GM21447 (cell line): ENCODE data around the gene SNCAIP.
"Not testable (repeated sequence)": the region's sequence is repeated elsewhere in the genome, so short reads cannot be mapped to it uniquely, and the experiment has no call there.

Experiments
- ATAC-seq: cut with Tn5 transposase; IDR thresholded peaks from one replicate; pipeline ENCODE4 v1.9.1; 2021; ENCODE audit not compliant: unreplicated experiment

SNCAIP gene

DNA sequence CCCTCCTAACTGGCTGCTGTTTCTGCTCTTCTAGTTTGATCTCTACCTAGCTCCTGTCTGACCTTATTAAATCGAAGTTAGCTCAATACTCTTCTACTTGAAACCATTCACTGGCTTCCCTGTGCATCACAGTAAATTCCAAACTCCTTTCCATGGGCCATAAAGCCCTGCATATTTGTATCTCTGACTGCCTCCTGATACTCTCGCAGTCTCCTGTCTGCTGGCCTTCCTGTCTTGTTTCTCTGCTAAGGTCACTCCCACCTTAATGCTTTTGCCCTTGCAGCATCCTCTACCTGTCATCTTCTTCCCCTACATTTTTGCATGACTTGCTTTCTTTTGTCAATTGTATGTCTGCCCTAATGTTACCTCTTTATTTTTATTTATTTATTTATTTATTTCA lies 44.8 kb downstream of the SNCAIP start:
- no peak for ATAC-seq

DNA sequence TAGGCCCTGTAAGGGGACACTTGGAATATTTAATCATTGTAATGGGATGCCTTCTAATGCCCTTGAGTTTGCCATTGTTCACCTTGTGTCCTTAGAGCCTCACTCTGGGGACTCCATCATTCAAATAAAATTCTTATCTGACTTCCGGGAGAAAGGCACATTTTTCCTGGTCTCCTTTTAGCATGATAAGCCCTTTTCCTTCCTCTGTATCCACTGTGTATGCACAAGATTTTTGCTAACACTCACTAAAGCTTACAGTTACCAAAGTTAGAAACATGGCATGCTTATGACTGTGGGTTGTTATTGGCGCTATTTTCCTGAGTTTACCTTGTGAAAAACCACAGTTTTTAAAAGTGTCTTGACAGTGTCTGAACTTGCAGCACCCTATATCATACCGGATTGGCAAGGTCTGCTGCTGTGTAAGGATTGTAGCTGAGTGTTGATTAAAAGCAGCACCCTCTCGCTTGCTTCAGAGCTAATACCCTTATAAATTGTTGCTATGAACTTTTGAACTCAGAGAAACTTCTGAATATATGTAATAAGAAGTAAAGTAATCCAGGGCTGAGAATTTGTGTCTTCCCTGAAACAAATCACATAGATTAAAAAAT lies 46.4 kb downstream of the SNCAIP start:
- no peak for ATAC-seq

DNA sequence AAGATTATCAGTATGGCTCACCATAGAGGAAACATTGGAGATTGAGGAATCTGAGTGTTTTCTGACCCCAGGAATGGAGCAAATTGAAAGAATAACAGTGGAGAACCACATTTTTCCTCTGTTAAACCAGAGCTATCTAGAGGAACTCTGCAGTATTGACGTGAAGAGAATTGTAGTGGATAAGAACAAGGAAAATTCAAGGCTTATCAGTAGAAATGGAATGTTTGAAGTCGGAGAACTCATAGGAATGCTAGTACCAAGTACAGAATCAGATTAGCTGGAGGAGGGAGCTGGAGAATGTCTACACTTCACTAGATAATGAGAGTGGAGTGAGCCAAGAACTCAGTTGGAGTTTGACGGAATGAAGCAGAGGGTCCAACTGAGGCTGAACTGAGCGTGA lies 50.3 kb downstream of the SNCAIP start:
- ATAC-seq, result no peak

DNA sequence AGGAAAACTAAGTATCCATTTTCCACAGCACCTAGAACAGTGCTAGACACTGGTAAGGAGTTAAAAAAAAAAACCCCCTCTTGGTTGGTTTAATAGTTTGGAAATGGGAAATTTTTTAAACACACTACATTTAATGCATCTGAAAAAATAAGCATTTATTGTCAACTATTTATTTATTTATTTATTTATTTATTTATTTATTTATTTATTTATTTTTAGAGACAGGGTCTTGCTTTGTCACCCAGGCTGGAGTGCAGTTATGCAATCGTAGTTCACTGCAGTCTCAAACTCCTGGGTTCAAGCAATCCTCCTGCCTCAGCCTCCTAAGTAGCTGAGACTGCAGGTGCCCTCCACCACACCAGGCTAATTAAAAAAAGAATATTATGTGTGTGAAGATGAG lies 51.6 kb downstream of the SNCAIP start:
- ATAC-seq, result no peak

DNA sequence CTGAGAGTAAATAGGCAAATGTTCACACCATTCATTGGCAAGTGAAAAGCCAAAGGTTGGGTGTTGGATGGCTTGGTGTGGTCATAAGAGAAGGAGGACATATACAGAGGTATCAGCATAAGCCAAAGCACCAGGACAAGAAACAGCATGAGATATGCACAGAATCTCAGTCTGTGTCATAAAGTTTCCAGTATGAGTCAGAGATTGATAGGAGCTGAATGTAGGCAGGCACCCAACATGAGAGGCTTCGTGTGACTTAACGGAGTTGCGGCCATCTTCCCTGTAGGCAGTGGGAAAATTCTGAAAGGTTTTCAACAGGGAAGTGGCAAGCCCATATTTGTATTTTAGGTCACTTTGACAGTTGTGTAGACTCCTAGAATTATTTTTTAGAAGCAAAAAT lies 54.5 kb downstream of the SNCAIP start:
- no peak for ATAC-seq

DNA sequence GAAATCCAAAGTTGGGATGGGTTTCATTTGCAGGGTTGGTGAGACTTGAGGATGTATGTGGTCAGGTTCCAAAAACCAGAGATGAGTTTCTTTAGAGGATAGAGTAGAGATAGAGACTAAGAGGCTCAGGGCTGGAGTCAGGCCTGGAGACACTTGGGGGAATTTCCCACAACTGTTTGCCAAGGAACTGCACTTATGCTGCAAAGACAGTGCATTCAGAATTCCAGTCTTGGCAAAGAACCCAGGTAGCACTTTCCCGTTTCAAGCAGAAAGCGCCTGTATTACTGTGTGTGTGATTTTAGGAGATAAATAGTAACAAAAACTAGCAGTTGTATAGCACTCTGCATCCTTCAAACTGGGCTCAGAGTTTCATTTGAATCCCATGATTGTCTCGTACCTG lies 55.4 kb downstream of the SNCAIP start:
- no peak for ATAC-seq

DNA sequence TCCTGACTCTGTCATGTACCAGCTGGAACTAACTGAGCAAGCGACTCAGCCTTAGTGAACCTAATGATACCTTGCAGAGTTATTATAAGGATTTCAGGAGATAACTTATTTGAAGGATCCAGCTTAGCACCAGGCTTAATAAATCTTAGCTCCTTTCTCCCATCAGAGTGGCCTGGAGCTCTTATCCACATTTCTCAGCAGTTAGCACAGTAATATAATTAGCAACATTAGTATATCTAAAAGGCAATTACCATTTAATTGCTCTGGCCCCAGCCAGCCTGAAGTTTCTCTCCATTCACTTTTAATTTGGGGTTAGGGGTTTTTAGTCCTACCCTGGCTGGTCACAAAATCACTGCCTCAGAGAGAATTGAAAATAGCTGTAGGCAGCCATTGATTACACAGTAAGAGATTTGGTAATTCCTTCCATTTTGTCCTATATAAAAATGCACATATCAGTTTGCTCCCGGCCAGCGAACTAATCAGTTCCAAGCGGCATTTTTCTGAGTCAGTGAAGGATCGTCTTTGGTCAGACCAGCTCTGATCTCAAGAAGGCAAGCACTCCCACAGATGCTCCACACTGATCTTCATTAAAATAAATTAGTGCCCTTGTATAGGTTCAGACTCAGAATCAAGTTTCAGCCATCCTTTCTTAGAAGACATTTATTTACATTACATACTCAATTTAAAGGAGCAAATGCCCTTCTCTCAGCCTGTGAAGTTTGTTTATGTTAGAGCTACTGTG lies 56.6 kb downstream of the SNCAIP start:
- ATAC-seq, result no peak

DNA sequence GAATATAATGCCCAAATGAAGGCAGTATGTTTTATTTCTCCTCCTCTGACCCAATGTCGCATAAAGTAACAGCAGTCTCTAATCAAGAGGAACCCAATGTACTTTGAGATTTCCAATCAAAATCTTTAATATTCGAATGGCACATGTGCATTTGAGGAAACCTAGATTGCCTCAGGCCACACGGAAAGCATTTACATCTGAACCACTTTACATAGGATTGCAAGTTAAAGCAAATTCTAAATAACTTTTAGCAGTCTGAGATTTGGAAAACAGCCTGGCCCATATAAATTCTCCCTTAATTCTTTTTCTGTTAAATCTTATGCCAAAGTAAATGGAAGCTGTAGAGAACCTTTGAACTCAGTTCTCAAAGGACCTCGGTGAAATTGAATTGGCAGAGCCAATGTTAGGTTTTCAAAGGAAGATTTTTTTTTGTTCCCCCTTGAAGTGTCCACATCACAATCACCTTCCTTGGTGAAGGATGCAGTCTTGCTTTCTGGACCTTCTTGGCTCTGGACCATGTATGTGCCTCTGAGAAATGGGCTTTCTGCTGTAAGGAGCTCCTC lies 57.3 kb downstream of the SNCAIP start:
- ATAC-seq, result no peak

DNA sequence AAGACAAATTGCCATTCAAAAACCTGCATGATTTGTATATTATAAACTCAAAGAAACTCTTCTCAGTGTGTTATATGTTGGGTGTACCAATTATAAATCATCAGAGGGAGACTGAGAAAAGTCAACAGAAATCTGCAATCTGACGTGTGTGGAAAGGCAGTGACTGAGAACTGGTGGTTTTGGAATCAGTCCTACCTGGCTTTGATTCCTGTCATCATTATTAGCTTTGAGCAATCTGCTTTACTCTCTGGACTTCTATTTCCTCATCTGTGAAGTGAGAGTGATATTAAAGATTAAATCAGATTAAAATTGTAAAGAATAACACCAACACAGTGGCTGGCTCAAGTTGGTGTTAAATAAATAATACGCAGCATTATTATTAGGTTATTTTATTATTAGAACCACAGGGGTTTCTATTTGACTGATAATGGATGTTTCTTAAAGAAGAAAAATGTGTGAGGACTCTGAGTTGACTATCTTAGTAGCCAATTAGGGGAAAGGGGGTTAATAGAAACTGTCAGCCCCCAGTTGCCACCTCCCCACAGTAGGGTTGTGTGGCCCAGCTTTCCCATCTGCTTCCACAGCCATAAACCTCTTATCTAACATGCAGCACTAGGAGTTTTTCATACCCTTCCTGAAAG lies 59.6 kb downstream of the SNCAIP start:
- no peak for ATAC-seq

DNA sequence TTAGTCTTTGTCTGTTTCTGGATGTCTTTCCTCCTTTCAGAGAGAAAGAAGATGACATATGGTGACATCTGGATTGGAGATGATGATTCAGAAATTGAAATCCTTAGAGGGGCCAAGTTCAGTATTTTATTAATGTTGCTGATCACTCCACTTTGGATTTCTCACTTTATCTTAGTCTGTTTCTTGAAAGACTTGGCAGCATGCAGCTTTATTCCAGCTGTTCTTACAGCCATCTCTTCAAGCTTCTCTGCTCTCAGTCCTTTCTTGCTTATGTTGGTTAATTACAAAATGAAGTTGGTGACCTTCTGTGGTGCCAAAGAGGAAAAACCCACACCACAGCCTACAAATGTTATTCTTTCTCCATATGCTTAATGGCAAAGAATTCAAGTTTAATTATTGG lies 62.1 kb downstream of the SNCAIP start:
- no peak for ATAC-seq

DNA sequence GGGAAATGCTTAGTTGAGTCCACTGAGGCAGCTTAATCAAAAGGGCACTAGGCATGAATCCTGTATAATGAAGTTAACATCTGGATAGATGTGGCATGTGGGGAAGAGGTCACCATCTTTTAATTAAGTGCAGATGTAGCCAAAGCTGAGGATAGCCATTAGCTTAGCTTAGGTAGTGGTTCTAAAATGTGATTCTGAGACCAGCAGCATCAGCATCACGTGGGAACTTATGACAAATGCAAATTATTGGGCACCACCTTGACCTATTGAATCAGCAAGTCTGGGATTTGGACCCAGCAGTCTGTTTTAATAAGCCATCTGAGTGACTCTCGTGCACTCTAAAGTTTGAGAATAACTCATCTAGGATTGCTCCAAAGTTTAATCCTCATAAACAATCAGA lies 63.8 kb downstream of the SNCAIP start:
- no peak for ATAC-seq

DNA sequence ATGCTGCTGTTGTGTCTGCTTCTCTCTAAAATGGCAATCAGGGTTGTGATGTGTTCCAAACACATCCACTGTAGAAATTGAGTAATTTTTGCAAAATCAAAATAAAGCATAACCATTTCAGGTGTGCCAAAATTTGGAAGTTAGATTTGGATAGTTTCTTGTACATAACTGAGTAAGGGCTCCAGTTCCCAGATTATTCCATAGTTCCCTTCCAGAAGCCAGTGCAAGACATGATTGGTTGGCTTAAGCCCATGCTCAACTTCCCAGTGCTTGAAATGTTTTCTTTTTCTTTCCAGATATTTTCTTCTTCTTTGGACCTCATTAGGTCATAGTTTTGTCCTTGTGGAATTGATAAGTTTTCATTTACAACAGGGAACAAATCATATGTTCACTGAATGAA lies 64.2 kb downstream of the SNCAIP start:
- ATAC-seq, result no peak

DNA sequence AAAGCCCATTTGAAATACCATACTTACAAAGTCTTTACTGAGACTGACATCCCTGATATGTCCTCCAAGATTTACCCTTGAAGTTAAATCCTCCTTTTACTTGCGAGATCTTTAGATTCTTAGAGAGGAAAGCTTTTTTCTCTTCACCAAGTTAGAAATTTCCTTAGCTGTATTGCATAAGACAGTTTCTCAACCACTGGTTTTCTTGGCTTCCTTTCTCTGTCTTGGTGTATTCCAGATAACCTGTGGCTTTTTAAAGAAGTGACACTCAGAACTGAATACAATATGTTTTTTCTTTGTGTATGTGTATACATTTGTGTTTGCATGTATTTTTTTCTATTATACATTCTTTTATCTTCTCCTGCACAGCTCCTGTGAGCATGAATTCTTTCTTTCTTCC lies 65.0 kb downstream of the SNCAIP start:
- ATAC-seq, result no peak

DNA sequence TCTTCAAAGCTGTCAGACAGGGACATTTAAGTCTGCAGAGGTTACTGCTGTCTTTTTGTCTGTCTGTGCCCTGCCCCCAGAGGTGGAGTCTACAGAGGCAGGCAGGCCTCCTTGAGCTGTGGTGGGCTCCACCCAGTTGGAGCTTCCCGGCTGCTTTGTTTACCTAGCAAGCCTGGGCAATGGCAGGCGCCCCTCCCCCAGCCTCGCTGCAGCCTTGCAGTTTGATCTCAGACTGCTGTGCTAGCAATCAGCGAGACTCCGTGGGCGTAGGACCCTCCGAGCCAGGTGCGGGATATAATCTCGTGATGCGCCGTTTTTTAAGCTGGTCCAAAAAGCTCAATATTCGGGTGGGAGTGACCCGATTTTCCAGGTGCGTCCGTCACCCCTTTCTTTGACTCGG lies 70.9 kb downstream of the SNCAIP start:
- ATAC-seq, result not testable (repeated sequence)

DNA sequence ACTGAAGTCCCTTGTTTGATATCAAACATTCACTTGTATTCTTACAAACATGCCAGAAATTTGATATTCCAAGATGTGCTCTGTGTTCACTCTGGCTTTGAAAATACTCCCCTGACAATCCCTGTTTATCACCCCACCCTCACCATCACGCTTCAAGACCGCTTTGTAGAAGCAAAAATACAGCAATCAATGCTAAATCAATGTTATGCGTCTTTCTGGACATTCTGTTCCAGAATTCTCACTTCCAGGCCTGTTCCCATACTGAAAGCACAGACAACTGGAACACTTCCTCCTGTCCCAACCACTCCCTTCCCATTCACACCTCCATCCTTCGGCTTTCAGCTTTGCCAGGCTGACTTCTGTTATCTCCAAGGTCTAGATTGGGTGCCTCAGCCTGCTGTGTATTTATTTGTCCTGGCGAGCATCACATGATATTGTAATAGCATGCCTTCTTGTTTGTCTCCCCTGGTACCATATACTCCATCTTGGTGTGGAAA lies 72.8 kb downstream of the SNCAIP start:
- ATAC-seq, result no peak

DNA sequence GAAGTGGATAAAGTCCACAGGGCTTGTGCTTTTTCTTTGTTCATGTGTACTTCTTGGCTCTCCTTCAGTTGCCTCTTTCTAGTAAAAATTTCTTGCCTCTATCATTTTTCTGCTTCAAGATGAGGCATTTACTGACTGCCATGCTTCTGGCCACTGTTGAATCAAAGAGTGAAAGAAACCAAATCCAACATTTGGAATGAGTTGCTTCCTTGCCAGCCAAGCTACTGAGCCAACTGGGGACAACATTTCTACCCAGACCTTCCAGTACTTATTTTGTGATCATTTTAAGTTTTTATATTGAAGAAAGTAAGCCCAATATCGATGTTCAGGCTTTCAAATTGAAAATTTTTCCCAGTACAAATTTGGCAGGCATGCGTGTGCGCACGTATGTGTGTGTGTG lies 73.2 kb downstream of the SNCAIP start:
- ATAC-seq, result no peak

DNA sequence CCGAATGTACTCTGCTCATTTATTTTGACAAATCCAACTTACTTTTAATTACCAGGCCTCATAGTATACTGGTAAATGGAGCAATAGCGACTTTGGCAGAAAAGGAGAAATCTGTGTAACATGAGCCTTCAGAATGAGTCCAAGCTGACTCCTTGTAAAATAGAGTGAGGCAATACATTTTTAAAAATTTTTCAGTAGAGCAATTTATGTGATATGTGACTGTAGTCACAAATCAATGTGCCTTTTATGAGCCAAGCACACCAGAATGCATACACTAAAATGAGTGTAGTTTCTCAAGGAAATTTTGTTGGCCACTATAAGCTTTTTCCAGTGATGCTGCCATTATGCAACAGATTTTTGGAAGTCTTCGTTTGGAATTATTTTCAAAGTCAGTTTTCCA lies 73.8 kb downstream of the SNCAIP start:
- no peak for ATAC-seq

DNA sequence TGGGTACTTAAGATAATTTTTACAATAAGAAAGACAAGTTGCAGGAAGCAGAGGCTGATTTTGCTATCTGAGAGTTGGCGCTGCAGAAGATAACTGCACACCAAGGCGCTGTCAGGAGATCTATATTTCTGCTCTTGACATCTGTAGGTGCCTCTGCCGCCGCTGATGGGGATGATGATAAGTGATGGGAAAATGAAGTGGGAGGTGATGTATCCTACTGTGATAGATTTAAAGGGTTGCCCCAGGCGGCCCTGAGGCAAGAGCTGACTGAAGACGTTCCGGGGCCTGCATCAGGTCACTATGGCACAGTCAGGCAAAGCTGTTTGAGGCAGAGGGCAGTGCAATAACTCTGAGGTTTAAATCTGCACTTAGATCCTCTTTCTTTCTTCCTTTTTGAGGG lies 78.1 kb downstream of the SNCAIP start:
- ATAC-seq, result no peak

DNA sequence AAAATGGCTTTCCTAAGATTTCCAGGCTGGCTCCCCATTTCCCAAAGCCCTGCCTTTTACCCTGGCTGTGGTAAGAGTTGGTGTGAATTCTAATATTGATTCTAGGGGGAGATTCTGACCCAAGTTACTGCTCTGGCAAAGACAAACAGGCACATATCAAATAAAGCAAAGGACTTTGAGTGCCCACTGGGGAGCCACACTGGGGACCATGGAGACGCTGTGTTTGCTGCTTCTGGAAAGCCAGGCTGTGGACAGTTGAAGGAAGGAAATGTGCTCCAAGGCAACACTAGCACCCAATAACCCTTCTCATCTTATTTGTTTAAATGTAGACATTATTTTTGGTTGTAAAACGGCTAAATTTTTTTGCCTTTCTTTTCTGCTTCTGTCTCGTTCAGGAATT lies 78.7 kb downstream of the SNCAIP start:
- ATAC-seq, result no peak

DNA sequence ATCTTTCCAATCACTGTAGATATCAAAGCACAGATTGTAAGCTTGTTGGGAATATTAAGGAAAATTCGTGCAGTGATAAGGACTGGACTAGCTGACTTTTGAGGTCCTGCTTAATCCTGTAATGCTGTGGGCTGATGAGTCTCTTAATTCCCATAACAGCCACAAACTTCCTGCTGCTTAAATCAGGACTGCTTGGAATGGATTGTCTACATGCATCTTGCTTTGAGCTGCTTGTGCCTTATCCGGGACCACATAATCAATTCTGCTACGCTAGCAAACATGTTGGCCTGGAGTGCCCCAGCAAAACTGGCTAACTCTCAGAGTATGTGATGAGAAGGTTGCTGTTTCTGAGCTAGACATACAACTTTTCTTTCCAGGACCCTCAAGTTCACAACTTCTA lies 79.6 kb downstream of the SNCAIP start:
- no peak for ATAC-seq

DNA sequence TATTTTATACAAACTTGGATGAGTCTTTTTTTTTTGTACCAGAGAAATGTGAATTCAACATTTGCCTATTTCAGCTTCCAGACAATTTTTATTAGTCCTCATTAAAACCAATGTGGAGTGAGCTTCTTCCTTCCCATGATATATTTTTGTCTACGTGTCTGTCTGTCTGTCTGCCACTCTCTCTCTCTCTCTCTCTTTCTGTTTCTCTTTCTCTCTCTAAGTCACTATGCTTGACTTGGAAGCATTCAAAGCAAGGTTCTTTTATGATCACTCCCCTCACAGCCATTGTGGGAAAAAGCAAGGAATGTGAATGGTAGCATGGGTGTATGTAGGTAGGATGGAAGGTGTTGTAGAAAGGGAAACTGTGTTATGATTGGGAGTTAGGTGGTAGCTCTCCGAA lies 80.2 kb downstream of the SNCAIP start:
- no peak for ATAC-seq

DNA sequence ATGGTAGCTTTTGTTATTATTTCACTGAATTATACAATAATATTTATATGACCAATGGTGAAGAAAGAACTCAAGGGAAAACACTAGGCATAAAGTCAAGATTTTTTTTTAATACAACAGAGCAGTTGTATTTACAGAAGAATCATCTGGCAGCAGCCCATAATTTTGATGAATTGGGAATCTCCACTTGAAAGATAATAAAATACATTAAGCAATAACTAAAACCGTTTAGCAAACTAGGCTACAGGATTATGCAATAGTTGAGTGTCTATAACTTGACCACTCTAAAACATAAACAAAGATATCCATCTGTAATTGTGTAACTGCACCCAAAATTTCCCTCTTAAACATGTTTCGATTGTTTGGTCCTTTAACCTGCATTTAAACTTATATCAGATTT lies 80.8 kb downstream of the SNCAIP start:
- no peak for ATAC-seq
